GM23338 (cell line): ENCODE measurements around the gene SPECC1L. TPM values are rescaled to one million over a fixed set of nuclear protein-coding genes. Genes with fewer than 3 reads are reported as not detected.

Experiments
- ATAC-seq: fragments of 200-7000 bp; cut with Tn5 transposase; 3 replicates; pipeline ENCODE4 v1.9.1; 2020
- DNase-seq: peaks from one replicate; pipeline ENCODE4 v3.0.0-alpha.2; 2015; ENCODE audit warnings: low spot score
- H2AFZ ChIP-seq: fragments of 200-600 bp; sonication (generic); 2 replicates; pipeline ENCODE4 v1.8.0; 2016; ENCODE audit warnings: antibody characterized with exemption, mild to moderate bottlenecking, moderate library complexity
- H3F3A ChIP-seq: fragments of 200-600 bp; sonication (generic); replicated peaks from 2 replicates; pipeline ENCODE4 v1.8.0; 2017; ENCODE audit warnings: antibody characterized with exemption, mixed run types, low read depth
- H3K27ac ChIP-seq: fragments of 200-600 bp; sonication (generic); 2 replicates; pipeline ENCODE4 v1.6.1; 2016; ENCODE audit warnings: low read depth
- H3K27me3 ChIP-seq: fragments of 200-600 bp; sonication (generic); 2 replicates; pipeline ENCODE4 v1.8.0; 2016; ENCODE audit warnings: mild to moderate bottlenecking, mixed run types, moderate library complexity; ENCODE audit not compliant: insufficient read depth
- H3K36me3 ChIP-seq: fragments of 200-600 bp; sonication (generic); 2 replicates; pipeline ENCODE4 v1.8.0; 2016; ENCODE audit warnings: mild to moderate bottlenecking; ENCODE audit not compliant: insufficient read depth
- H3K4me1 ChIP-seq: fragments of 200-600 bp; sonication (generic); 2 replicates; pipeline ENCODE4 v1.8.0; 2016; ENCODE audit warnings: mild to moderate bottlenecking, moderate library complexity; ENCODE audit not compliant: insufficient read depth
- H3K4me2 ChIP-seq: fragments of 200-600 bp; sonication (generic); 2 replicates; pipeline ENCODE4 v1.7.1; 2017; ENCODE audit warnings: mixed run types
- H3K4me3 ChIP-seq: fragments of 200-600 bp; sonication (generic); 2 replicates; pipeline ENCODE4 v1.6.1; 2016; ENCODE audit warnings: mixed run types
- H3K79me2 ChIP-seq: fragments of 200-600 bp; sonication (generic); replicated peaks from 2 replicates; pipeline ENCODE4 v1.8.0; 2017; ENCODE audit warnings: mild to moderate bottlenecking; ENCODE audit not compliant: insufficient read depth
- H3K9me2 ChIP-seq: fragments of 200-600 bp; sonication (generic); 2 replicates; pipeline ENCODE4 v1.8.0; 2017; ENCODE audit not compliant: insufficient read depth
- H4K20me1 ChIP-seq: fragments of 200-600 bp; sonication (generic); replicated peaks from 2 replicates; pipeline ENCODE4 v1.8.0; 2017; ENCODE audit warnings: mild to moderate bottlenecking; ENCODE audit not compliant: insufficient read depth
- H3K27ac Mint-ChIP-seq: 2 replicates; pipeline ENCODE4 v1.8.0; 2020; ENCODE audit warnings: inconsistent platforms, mild to moderate bottlenecking, moderate library complexity, mixed read lengths
- H3K27me3 Mint-ChIP-seq: 3 replicates; pipeline ENCODE4 v1.8.0; 2022; ENCODE audit warnings: low read depth, mild to moderate bottlenecking, moderate library complexity, mixed read lengths, inconsistent platforms; ENCODE audit not compliant: insufficient read depth, poor library complexity
- H3K36me3 Mint-ChIP-seq: 3 replicates; pipeline ENCODE4 v1.8.0; 2021; ENCODE audit warnings: low read depth, mild to moderate bottlenecking, inconsistent platforms, moderate library complexity, mixed read lengths
- H3K4me1 Mint-ChIP-seq: 3 replicates; pipeline ENCODE4 v1.8.0; 2020; ENCODE audit warnings: mild to moderate bottlenecking, inconsistent platforms, mixed read lengths
- H3K4me3 Mint-ChIP-seq: 3 replicates; pipeline ENCODE4 v1.8.0; 2021; ENCODE audit warnings: moderate library complexity, mild to moderate bottlenecking, inconsistent platforms, mixed read lengths
- H3K9me3 Mint-ChIP-seq: 3 replicates; pipeline ENCODE4 v1.8.0; 2020; ENCODE audit warnings: moderate library complexity, mild to moderate bottlenecking, inconsistent platforms, mixed read lengths
- CREB1 ChIP-seq: fragments of 250-450 bp; sonication (Bioruptor Pico); IDR thresholded peaks from 2 replicates; pipeline ENCODE4 v1.5.0; 2020; ENCODE audit warnings: low read depth, mild to moderate bottlenecking, moderate library complexity
- ETS1 ChIP-seq: IDR thresholded peaks from 2 replicates; pipeline ENCODE4 v1.6.1; 2016; ENCODE audit warnings: antibody characterized with exemption
- EZH2 ChIP-seq: fragments of 200-600 bp; sonication (generic); IDR thresholded peaks from one replicate; pipeline ENCODE4 v1.8.0; 2017; ENCODE audit warnings: antibody characterized with exemption, mild to moderate bottlenecking, low read depth; ENCODE audit not compliant: unreplicated experiment
- EZH2phosphoT487 ChIP-seq: fragments of 200-600 bp; sonication (generic); IDR thresholded peaks from one replicate; pipeline ENCODE4 v1.8.1; 2018; ENCODE audit warnings: antibody characterized with exemption; ENCODE audit not compliant: unreplicated experiment
- JUNB ChIP-seq: IDR thresholded peaks from one replicate; pipeline ENCODE4 v1.6.1; 2016; ENCODE audit warnings: antibody characterized with exemption; ENCODE audit not compliant: unreplicated experiment
- NANOG ChIP-seq: IDR thresholded peaks from 2 replicates; pipeline ENCODE4 v1.6.1; 2016; ENCODE audit warnings: antibody characterized with exemption, borderline replicate concordance
- POLR2AphosphoS5 ChIP-seq: IDR thresholded peaks from 2 replicates; pipeline ENCODE4 v1.6.1; 2016; ENCODE audit warnings: antibody characterized with exemption, low read depth
- STAT1 ChIP-seq: IDR thresholded peaks from one replicate; pipeline ENCODE4 v1.6.1; 2016; ENCODE audit warnings: antibody characterized with exemption; ENCODE audit not compliant: unreplicated experiment
- ZNF114 ChIP-seq: fragments of 250-450 bp; sonication (Bioruptor Pico); IDR thresholded peaks from 2 replicates; pipeline ENCODE4 v1.5.0; 2020; ENCODE audit warnings: mild to moderate bottlenecking, moderate library complexity
- ZNF331 ChIP-seq: fragments of 250-450 bp; sonication (Bioruptor Pico); IDR thresholded peaks from 2 replicates; pipeline ENCODE4 v1.5.0; 2020; ENCODE audit warnings: low read depth, mild to moderate bottlenecking, moderate library complexity
- ZNF462 ChIP-seq: fragments of 250-450 bp; sonication (Bioruptor Pico); IDR thresholded peaks from 2 replicates; pipeline ENCODE4 v1.5.0; 2020; ENCODE audit warnings: mild to moderate bottlenecking, moderate library complexity
- polyA plus RNA-seq: library from polyadenylated mRNA; unstranded; fragments of >200 nt; fragmentation: Nextera tagmentation; extraction: Ambion mirVana; gene quantifications from 2 replicates; pipeline ENCODE4 v1.2.1, GENCODE V29; 2016
- total RNA-seq: library from RNA; depleted of rRNA; stranded (reverse); fragments of >200 nt; shearing (Covaris generic); gene quantifications from 2 replicates; pipeline ENCODE4 v1.2.3, GENCODE V29; 2014
- TF ChIP-seq, protein P1 (sequence below): IDR thresholded peaks from one replicate; pipeline ENCODE4 v1.6.1; 2018; ENCODE audit warnings: antibody characterized with exemption; ENCODE audit not compliant: unreplicated experiment
- TF ChIP-seq, protein P2 (sequence below), 2 experiments: fragments of 200-600 bp in 1 of 2; sonication (generic) in 1 of 2; conservative IDR thresholded peaks; 2 replicates each; pipeline versions ENCODE4 v1.5.1 to v1.6.1; 2016 to 2017; ENCODE audit warnings: antibody characterized with exemption in 2 of 2, low read depth in 2 of 2, mild to moderate bottlenecking in 2 of 2, moderate library complexity in 1 of 2

Gene SPECC1L
- total and polyA plus RNA-seq, 2 experiments from 2014 or later: 24.3 to 44.7 TPM

DNA sequence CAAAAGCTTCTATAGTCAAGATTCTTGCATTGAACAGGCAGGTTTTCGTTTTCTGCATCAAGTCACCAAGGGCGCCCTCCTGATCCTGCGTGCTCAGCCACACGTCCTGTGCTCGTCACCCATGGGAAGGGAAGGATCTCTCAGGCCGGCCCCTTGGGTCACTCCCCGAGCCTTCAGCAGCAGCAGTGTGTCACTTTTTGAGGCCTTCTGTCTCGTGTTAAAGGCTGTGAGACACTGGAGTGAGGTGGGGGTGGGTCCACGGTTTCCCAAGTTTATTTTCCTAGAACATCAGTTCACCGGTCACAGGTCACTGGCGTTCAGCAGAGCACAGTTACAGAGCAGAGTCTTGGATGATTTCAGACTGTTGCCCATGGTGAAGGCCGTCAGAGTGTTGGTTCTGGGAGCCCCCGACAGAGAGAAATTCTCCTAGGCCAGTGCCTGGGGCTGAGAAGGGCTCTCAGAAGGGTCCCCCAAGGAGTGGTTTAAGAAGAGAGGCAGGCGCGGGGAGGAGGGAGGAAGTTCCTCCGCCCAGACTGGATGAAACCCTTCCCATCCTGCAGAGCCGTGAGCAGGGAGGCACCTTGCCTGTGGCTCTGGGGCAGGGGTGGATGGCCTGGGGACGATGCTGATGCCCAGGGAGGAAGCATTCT lies 143.2 kb downstream of the SPECC1L start:
- H3K9me2 ChIP-seq: no peaks in the 10 kb centered on the region
- Mint-ChIP-seq H3K9me3 (no peaks in the 10 kb centered on the region), H3K27me3 (peaks cover 20% of the 10 kb centered on the region), H3K4me3 (no peak overlapping the region), H3K36me3 (peaks cover 20% of the 10 kb centered on the region; the same call in 2 of the 3 replicates), H3K27ac (no peak overlapping the region), H3K4me1 (no peaks in the 10 kb centered on the region; the same call in 1 of the 3 replicates)
- no peaks in the 10 kb centered on the region for H3K36me3 ChIP-seq
- no peaks in the 10 kb centered on the region for H3K79me2 ChIP-seq
- no peak overlapping the region for H2AFZ ChIP-seq
- H3K4me1 ChIP-seq: peaks cover 2% of the 10 kb centered on the region; the same call in 1 of the 2 replicates
- H3K27me3 ChIP-seq: no peaks in the 10 kb centered on the region
- no peak overlapping the region for H3K4me2 ChIP-seq
- no peaks in the 10 kb centered on the region; the same call in 1 of the 2 replicates for H4K20me1 ChIP-seq
- ATAC-seq (no peak), DNase-seq (no peak)
- no peak for TF ChIP-seq ZNF114
- no peak for TF ChIP-seq POLR2AphosphoS5
- no peak for TF ChIP-seq ETS1
- no peak for TF ChIP-seq ZNF331 (CRISPR knock-in tag)
- TF ChIP-seq EZH2phosphoT487: no peak
- TF ChIP-seq, protein P1, sequence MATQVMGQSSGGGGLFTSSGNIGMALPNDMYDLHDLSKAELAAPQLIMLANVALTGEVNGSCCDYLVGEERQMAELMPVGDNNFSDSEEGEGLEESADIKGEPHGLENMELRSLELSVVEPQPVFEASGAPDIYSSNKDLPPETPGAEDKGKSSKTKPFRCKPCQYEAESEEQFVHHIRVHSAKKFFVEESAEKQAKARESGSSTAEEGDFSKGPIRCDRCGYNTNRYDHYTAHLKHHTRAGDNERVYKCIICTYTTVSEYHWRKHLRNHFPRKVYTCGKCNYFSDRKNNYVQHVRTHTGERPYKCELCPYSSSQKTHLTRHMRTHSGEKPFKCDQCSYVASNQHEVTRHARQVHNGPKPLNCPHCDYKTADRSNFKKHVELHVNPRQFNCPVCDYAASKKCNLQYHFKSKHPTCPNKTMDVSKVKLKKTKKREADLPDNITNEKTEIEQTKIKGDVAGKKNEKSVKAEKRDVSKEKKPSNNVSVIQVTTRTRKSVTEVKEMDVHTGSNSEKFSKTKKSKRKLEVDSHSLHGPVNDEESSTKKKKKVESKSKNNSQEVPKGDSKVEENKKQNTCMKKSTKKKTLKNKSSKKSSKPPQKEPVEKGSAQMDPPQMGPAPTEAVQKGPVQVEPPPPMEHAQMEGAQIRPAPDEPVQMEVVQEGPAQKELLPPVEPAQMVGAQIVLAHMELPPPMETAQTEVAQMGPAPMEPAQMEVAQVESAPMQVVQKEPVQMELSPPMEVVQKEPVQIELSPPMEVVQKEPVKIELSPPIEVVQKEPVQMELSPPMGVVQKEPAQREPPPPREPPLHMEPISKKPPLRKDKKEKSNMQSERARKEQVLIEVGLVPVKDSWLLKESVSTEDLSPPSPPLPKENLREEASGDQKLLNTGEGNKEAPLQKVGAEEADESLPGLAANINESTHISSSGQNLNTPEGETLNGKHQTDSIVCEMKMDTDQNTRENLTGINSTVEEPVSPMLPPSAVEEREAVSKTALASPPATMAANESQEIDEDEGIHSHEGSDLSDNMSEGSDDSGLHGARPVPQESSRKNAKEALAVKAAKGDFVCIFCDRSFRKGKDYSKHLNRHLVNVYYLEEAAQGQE: no peak
- TF ChIP-seq, protein P2, sequence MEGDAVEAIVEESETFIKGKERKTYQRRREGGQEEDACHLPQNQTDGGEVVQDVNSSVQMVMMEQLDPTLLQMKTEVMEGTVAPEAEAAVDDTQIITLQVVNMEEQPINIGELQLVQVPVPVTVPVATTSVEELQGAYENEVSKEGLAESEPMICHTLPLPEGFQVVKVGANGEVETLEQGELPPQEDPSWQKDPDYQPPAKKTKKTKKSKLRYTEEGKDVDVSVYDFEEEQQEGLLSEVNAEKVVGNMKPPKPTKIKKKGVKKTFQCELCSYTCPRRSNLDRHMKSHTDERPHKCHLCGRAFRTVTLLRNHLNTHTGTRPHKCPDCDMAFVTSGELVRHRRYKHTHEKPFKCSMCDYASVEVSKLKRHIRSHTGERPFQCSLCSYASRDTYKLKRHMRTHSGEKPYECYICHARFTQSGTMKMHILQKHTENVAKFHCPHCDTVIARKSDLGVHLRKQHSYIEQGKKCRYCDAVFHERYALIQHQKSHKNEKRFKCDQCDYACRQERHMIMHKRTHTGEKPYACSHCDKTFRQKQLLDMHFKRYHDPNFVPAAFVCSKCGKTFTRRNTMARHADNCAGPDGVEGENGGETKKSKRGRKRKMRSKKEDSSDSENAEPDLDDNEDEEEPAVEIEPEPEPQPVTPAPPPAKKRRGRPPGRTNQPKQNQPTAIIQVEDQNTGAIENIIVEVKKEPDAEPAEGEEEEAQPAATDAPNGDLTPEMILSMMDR (conservative IDR thresholded peaks at IDR 0.05; ENCODE audit: low read depth in 2 of 2): no peak
- no peak for TF ChIP-seq JUNB
- TF ChIP-seq ZNF462 (CRISPR knock-in tag): no peak
- TF ChIP-seq CREB1: no peak
- no peak for TF ChIP-seq EZH2
- no peak for TF ChIP-seq STAT1
- TF ChIP-seq NANOG: no peak
- H3F3A ChIP-seq: no peaks in the 10 kb centered on the region
- no peak overlapping the region for H3K4me3 ChIP-seq
- H3K27ac ChIP-seq: no peak overlapping the region
